ENCODE results near the gene PDX1. TPM values are rescaled to one million over a fixed set of nuclear protein-coding genes. Genes with fewer than 3 reads are reported as not detected.

The PDX1 gene
- total and polyA plus RNA-seq, 8 donors = 8.0 to 26.1 (median 14.0) TPM

DNA sequence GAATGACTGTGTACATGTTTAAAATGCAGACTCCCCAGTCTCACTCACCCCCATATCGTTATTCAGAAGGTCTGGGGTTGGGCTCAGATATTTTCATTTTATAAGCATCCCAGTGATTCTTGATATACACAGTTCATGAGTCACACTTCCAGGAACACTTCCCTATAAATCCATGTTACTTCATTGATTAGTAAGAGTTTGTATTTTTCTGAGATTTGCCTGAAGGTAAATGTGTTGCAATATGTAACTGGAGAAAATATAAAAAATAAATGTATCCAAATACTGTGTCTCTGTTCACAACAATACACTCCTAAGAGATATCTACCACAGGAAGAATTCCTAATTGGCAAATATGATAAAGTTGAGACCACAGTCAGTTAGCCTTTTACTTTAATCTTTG is 6.6 kb upstream of the PDX1 start:
- Histone ChIP-seq H3K36me3 (no peaks in the 10 kb centered on the region), H3K9me3 (no peaks in the 10 kb centered on the region), H3K4me1 (peaks cover 30 to 32% (median 32%) of the 10 kb centered on the region in 3 donors), H3K27ac (peak overlapping the region in 2 of 4 donors; percentile 41 to 44), H3K4me3 (no peak overlapping the region), H3K27me3 (no peaks in the 10 kb centered on the region)
- FAIRE-seq = no peak
- no peak for DNase-seq
- WGBS, 2 donors = 77 to 79% methylated on average over 1 of the region's 1 CpG
- ATAC-seq = no peak
- intact Hi-C loops (cut with DNase I) = no loop called here
- TF ChIP-seq, protein P1, sequence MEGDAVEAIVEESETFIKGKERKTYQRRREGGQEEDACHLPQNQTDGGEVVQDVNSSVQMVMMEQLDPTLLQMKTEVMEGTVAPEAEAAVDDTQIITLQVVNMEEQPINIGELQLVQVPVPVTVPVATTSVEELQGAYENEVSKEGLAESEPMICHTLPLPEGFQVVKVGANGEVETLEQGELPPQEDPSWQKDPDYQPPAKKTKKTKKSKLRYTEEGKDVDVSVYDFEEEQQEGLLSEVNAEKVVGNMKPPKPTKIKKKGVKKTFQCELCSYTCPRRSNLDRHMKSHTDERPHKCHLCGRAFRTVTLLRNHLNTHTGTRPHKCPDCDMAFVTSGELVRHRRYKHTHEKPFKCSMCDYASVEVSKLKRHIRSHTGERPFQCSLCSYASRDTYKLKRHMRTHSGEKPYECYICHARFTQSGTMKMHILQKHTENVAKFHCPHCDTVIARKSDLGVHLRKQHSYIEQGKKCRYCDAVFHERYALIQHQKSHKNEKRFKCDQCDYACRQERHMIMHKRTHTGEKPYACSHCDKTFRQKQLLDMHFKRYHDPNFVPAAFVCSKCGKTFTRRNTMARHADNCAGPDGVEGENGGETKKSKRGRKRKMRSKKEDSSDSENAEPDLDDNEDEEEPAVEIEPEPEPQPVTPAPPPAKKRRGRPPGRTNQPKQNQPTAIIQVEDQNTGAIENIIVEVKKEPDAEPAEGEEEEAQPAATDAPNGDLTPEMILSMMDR (IDR thresholded peaks at IDR 0.05) = no peak

DNA sequence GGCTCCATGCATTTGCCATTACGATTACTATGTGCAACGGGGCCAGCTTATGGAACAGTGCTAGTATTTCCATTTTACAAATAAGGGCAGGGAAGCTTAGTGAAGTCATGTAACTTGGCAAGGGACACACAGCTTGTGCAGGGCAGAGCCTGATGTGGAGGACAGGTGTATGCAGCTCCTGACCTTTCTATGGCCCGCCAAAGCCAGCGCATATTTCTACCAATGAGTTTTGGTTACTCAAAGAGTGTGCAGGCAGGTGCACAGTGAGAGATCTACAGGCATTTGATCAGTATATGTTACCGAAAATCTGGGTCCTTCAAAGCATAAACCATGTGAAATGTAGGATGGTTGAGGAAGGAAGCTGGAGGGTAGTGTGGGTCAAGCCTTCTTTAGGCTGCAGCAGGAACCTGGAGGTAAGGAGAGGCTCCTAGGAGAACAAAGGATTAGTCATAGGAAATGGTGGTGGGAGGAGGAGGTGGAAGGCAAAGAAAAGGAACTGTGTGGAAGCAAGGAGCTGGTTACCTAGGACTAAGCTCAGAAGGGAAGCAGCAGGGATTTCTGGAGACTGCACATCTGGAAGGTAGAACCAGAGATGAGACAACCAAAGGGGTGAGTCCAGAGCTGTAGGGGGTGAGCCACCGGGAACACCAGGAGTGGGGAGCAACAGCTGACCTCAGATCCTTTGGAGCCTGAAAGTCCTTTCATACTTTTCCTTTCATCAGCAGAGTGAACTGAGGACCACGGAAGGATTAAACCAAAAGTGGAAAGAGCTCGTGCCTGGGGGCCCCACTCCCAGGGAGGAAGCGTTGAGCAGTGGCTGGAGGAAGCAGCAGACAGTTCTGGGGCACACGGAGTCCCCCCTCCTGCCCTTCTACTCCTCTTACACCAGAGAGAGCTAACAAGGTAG is 4.2 kb upstream of the PDX1 start:
- 70% methylated on average over 10 of the region's 10 CpGs for WGBS, 2 donors
- no peak overlapping the region for H3K4me3 ChIP-seq
- no peaks in the 10 kb centered on the region for H3K9me3 ChIP-seq
- intact Hi-C loops (cut with DNase I) = no loop called here
- no peaks in the 10 kb centered on the region for H3K36me3 ChIP-seq
- DNase-seq (peak in 1 of 6 donors; percentile 11), FAIRE-seq (no peak), ATAC-seq (no peak)
- peaks cover 14 to 25% (median 17%) of the 10 kb centered on the region in 3 donors for H3K4me1 ChIP-seq
- peak overlapping the region in 1 of 4 donors; percentile 16 for H3K27ac ChIP-seq
- H3K27me3 ChIP-seq = no peaks in the 10 kb centered on the region
- TF ChIP-seq, protein P1 (IDR thresholded peaks at IDR 0.05) = no peak

DNA sequence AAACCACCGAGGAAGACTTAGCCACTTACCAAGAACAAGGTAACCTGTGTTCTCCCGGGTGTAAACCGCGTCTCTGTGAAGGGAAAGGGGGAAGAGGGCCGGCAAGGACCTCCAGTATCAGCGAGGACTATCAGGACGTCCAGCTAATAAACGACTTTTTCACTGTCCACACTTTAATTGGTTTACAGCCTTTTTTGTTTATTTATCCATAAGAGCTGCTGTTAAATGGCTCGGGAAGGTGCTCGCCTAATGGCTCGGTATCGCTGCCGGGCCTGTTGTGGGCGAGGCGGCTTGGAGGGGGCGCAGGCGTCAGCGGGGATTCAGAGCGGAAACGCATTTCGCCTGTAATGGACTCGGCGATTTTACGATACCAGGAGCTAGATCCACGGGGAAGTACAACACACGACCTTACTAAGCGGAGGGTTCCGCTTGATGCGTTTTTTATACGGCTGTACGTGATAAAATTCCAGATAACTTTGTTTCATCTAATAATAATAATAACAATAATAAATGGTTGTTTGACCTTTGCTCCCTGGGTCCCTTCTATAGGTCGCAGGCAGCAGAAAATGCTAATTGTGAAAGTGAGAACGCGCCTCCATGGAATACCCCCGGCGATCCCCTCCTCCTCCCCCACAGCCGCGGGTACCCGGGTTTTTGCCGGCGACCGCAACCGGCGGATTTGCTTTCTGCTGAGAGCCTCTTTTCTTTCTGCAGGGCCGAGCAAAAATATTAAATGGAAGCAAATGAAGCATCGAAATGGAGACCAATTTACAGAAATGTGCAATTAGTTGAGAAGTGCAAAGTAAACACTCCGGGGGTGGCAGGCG is 2.5 kb upstream of the PDX1 start:
- DNase-seq (peak in 1 of 6 donors; percentile 13), ATAC-seq (no peak), FAIRE-seq (no peak)
- WGBS, 2 donors = 42% methylated on average over 48 of the region's 48 CpGs
- H3K4me1 ChIP-seq = peaks cover 0 to 10% (median 3%) of the 10 kb centered on the region in 3 donors
- peak overlapping the region; percentile 56 to 87 (median 66) for H3K27ac ChIP-seq
- no peaks in the 10 kb centered on the region for H3K36me3 ChIP-seq
- peak overlapping the region in 2 of 4 donors; percentile 34 to 68 for H3K4me3 ChIP-seq
- TF ChIP-seq, protein P1 (IDR thresholded peaks at IDR 0.05) = no peak
- intact Hi-C loops (cut with DNase I) = no loop called here
- no peaks in the 10 kb centered on the region for H3K9me3 ChIP-seq
- H3K27me3 ChIP-seq = no peaks in the 10 kb centered on the region

GRCh38 chr13:27918041-27918917 is 1.5 kb upstream of the PDX1 start:
- peak overlapping the region in 2 of 4 donors; percentile 34 to 68 for H3K4me3 ChIP-seq
- no peak for FAIRE-seq
- no peaks in the 10 kb centered on the region for H3K27me3 ChIP-seq
- H3K27ac ChIP-seq = peak overlapping the region; percentile 56 to 87 (median 66)
- intact Hi-C loops (cut with DNase I) = no loop called here
- peak; percentile 57 to 80 (median 66) for DNase-seq
- TF ChIP-seq, protein P1 (IDR thresholded peaks at IDR 0.05) = no peak
- peak; percentile 8 to 36 (median 29) for ATAC-seq
- 15 to 17% methylated on average over 46 of the region's 46 CpGs for WGBS, 2 donors
- H3K9me3 ChIP-seq = no peaks in the 10 kb centered on the region
- peaks cover 0 to 10% (median 0%) of the 10 kb centered on the region in 3 donors for H3K4me1 ChIP-seq
- peaks cover 0 to 6% (median 0%) of the 10 kb centered on the region in 3 donors for H3K36me3 ChIP-seq
